HG02938 (cell line): Measurements from ENCODE around the gene DBP.
"Not testable (repeated sequence)": the region's sequence is repeated elsewhere in the genome, so short reads cannot be mapped to it uniquely, and the experiment has no call there.

Experiments used
- ATAC-seq: cut with Tn5 transposase; IDR thresholded peaks from one replicate; pipeline ENCODE4 v1.9.1; 2021; ENCODE audit warnings: mild to moderate bottlenecking, moderate library complexity; ENCODE audit not compliant: unreplicated experiment

Gene DBP

GRCh38 chr19:48636859-48637448, at the start of gene DBP:
Gene DBP (minus strand): TSS chr19:48637379. CDS start chr19:48636994, 385 bp downstream.
- ATAC-seq: no peak

- ATAC-seq: not testable (repeated sequence)
Measured at GRCh38 chr19:48686637-48687036, 49.5 kb upstream of the DBP start.

- ATAC-seq: no peak
Measured at GRCh38 chr19:48686088-48686487, 48.9 kb upstream of the DBP start.

GRCh38 chr19:48685583-48685982, 48.4 kb upstream of the DBP start:
- no peak for ATAC-seq

- no peak for ATAC-seq
Measured at GRCh38 chr19:48683349-48683748, 46.2 kb upstream of the DBP start.

GRCh38 chr19:48681127-48681470, 43.9 kb upstream of the DBP start:
- ATAC-seq: no peak

- no peak for ATAC-seq
Measured at GRCh38 chr19:48680436-48681126, 43.4 kb upstream of the DBP start.

- ATAC-seq: not testable (repeated sequence)
Measured at GRCh38 chr19:48680006-48680405, 42.8 kb upstream of the DBP start.

GRCh38 chr19:48678201-48678600, 41.0 kb upstream of the DBP start:
- ATAC-seq: no peak

- no peak for ATAC-seq
Measured at GRCh38 chr19:48676887-48677286, 39.7 kb upstream of the DBP start.

- ATAC-seq: no peak
Measured at GRCh38 chr19:48676487-48676886, 39.3 kb upstream of the DBP start.

GRCh38 chr19:48674921-48675824, 38.0 kb upstream of the DBP start:
- ATAC-seq: no peak

GRCh38 chr19:48674216-48674809, 37.1 kb upstream of the DBP start:
- no peak for ATAC-seq

GRCh38 chr19:48673436-48674100, 36.4 kb upstream of the DBP start:
- ATAC-seq: no peak

- ATAC-seq: no peak
Measured at GRCh38 chr19:48672994-48673393, 35.8 kb upstream of the DBP start, which contains the start of gene NTN5. Gene NTN5 (minus strand): TSS chr19:48673017. CDS start chr19:48670986, 2,031 bp downstream.

GRCh38 chr19:48671446-48671995, 34.3 kb upstream of the DBP start:
- ATAC-seq: no peak

GRCh38 chr19:48670699-48671445, 33.7 kb upstream of the DBP start:
- ATAC-seq: no peak

GRCh38 chr19:48669903-48670668, 32.9 kb upstream of the DBP start:
- ATAC-seq: no peak

GRCh38 chr19:48668761-48669160, 31.6 kb upstream of the DBP start:
- no peak for ATAC-seq
